DOHH2 (cell line): ENCODE results near the gene ZNF541.

ENCODE experiments used
- CTCF ChIP-seq: fragments of 200-600 bp; sonication (generic); IDR thresholded peaks from one replicate; pipeline ENCODE4 v1.5.1; 2014; ENCODE audit warnings: antibody characterized with exemption, mild to moderate bottlenecking, low read depth, low read length; ENCODE audit not compliant: poor library complexity, severe bottlenecking
- EZH2phosphoT487 ChIP-seq: fragments of 200-600 bp; sonication (generic); IDR thresholded peaks from 2 replicates; pipeline ENCODE4 v1.6.1; 2017; ENCODE audit warnings: borderline replicate concordance, mild to moderate bottlenecking, antibody characterized with exemption, low read length, moderate library complexity, mixed read lengths

- no peak for TF ChIP-seq CTCF
- TF ChIP-seq EZH2phosphoT487, result no peak
Measured at GRCh38 chr19:47538812-47539211, 34.1 kb downstream of the ZNF541 start.
